GM21360 (cell line): ENCODE measurements around the gene MPPED2.

Experiments used
- ATAC-seq: cut with Tn5 transposase; IDR thresholded peaks from one replicate; pipeline ENCODE4 v1.9.1; 2021; ENCODE audit warnings: mild to moderate bottlenecking, moderate library complexity; ENCODE audit not compliant: unreplicated experiment

MPPED2 gene

GRCh38 chr11:30423886-30424285 lies 162.3 kb downstream of the MPPED2 start:
- ATAC-seq = no peak

DNA sequence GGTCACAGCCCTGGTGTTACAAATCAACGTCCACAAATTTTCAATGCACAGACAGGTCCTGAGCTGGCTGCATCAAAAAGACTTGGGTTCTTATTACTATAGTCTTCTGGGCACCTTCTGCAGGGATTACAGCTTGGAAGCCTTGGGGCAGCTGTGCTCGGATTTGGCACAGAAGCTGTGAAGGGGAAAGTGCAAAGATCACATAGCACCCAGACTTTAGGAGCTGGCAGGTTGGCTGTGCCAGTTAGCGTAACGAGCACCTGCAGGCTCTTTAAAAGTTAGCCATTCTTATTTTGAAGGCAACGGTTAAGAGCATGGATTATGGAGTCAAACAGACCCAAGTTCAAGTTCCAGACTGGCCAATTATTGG lies 162.9 kb downstream of the MPPED2 start:
- no peak for ATAC-seq

GRCh38 chr11:30422447-30423278 lies 163.5 kb downstream of the MPPED2 start:
- no peak for ATAC-seq

DNA sequence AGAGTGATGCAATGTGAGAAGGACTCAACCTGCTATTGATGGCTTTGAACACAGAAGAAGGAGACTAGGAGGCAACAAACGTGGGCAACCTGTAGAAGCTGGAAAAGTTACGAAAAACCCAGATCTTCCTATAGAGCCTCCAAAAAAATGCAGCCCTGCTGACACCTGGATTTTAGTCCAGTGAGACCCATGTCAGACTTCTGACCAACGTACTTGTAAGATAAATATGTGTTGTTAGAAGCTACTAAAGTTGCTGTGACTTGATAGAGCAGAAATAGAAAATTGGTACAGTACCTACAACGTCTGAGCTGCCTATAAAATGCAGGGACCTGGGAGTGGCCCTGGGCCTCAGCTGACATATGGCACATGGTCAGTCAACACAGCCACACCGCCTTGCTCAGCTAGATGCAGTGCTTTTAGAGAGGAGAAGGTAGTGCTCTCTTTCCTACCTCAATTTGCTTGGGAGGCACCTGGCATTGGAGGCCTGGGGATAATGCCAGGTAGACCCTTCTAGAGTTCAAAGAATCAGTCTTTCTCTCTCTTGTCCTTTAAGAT lies 165.8 kb downstream of the MPPED2 start:
- no peak for ATAC-seq

DNA sequence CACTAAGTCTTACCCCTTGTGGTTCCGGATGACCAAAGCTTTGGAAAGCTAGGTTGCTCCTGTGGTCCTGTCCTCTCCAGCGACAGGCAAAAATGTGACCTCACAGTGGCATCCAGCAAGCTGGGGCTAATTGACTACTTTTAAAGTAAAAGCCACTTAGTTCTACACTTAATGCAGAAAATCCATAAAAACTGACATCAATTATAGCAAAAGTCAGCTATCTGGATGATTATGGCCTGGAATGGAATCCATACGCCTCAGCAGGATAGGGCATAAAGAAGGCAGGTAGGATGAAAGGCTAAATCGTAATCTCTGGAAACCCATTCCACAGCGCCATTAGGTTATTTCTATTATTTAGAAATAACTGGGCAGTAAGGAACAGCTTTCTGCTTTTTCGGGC lies 171.3 kb downstream of the MPPED2 start:
- no peak for ATAC-seq

DNA sequence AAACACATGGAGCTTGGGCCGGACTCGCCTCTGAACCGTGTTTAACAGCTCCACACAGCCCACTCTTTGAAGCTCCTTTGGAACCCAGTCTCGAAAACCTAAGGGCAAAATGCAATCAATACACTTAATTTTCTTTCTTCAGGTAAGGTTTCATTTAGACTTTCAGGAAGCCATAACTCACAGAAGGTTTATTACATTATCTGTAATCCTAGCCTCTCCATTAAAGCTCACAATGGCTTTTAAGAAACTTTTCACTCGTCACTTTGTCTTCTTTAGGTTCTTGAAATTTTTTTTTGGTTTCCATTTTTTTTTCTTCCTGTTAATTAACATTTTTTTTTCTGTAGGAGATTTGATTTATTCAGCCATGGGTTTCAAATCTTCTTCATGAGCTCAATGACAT lies 171.9 kb downstream of the MPPED2 start:
- no peak for ATAC-seq

GRCh38 chr11:30412509-30412908 lies 173.6 kb downstream of the MPPED2 start:
- ATAC-seq = no peak

DNA sequence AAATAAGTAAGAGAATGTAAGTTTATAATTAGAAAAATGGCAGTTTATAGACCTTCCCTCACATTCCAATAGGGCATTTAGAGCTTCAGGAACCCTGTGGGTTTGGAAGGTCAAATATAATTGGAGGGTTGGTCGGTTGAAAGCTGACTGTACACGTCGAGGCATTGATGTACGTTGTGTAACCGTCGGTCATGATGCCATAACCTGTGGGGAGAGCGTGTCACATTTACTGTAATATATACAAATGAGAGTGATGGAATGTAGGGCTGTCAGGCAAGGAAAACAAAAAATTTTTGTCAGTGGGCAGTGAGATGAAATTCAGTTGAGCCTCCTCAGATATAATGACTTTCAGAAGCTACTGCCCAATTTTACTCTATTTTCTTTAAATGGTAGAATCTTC lies 174.8 kb downstream of the MPPED2 start:
- ATAC-seq = no peak

DNA sequence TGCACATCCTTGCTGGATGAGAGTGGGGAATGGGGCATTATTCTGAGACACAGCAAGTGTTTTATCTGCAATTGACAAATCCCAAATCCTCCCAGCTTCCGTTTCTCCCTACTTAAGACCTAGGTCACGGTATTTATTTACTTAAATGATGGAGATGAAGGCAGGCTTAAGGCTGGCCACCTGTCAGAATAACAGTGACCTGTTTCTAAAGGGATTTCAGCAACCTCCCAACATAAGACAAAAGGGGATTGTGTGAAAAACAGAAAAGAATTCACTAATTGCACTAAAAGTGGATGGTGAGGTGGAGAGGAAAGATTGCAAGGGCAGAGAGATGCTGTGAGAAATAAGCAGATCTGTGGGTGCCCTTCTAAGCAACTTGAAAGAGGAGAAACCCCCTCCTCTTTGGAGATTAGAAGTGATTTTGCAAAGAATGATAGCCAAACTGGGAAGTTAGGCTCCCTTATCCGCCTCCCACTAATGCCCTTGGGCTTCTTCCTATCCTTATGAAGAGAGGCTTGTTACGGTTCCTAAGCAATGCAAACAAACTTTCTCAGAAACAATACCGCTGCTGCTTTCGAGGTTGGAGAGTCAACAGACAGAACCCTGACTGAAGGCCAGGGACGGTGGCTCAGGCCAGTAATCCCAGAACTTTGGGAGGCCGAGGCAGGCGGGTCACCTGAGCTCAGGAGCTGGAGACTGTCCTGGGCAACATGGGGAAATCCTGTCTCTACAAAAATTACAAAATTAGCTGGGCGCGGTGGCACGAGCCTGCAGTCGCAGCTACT lies 179.0 kb downstream of the MPPED2 start:
- no peak for ATAC-seq

DNA sequence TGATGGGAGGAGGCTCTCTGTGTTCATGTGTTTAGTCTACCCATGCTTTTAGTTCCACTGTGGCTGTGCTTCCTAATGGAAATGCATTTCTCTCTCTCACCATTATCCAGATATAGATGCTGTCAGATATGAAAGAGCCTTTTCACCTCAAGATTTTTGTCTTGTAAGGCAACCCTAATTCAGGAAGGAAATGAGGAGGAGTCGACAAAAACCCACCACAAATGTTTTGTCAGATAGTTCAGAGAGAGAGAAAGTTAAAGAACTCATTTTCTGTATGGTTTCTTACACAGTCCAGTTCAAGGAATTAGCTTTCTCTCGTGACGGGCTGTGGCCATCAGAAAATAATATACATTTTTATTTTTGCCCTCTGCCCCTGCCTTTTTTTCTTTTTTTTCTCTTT lies 180.8 kb downstream of the MPPED2 start:
- no peak for ATAC-seq

DNA sequence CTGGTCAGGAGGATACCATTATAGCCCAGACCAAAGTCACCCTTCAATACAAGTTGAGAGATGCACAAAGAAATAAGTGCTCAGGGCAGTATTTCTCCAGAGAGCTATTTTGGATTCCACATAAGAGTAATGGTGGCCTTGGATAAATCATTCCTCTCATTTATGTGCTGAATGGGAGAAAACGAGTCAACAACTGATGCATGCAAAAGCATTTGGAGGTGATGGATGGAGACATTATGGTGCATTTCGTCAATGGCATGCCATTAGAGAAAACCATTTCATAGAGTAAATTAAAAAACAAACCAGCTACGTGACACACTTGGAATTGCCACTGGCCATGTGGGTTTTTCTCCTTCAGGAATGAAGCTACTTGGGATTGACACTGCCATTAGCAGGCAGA lies 182.0 kb downstream of the MPPED2 start:
- no peak for ATAC-seq

- ATAC-seq = no peak
These were observed 190.4 kb downstream of the MPPED2 start for GRCh38 chr11:30395751-30396150.

GRCh38 chr11:30393012-30393411 lies 193.1 kb downstream of the MPPED2 start:
- ATAC-seq = no peak

DNA sequence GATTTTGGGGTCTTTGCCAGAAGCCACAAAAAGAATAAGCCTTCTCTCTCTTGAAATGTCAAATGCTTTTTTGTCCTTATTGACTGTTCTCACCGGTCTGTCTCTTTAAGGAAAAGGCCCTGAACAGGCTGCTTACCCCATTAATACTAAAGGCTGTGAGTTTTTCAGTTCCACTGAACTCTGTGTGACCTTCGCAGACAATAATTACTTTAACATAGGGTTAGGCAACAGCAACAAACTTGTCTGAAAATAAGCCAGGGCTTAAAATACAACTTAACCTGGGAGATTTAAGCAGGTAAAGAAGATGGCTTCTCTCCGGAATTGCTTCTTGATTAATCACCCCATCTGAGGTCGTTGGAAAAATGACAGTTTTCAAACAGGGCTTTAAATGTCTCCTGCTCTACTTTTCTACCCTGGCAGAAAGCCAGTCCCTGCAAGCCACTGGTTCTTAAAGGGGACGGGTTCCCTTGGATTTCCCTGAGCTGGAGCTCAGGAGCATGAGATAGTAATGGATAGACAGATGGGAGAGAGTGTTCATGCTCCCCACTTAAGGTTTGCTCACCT lies 193.8 kb downstream of the MPPED2 start:
- ATAC-seq = no peak

DNA sequence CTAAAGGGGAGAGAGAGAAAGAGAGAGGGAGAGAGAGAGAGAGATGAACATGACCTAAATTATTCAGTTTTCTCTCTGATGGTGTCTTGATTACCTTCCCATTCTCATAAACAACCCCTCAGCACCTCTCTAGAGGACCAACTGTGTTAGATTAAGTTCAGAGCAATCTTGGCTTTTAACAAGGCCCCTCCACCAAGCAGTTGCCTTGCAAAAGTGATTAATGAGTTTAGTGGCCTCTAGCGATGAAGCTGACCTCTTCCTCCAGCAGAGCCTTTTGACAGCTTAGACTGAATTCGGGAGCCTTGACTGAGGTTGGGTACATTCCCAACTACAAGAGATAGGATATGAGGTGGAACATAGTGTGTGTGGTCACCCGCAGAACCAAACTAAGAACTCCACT lies 197.2 kb downstream of the MPPED2 start:
- no peak for ATAC-seq

DNA sequence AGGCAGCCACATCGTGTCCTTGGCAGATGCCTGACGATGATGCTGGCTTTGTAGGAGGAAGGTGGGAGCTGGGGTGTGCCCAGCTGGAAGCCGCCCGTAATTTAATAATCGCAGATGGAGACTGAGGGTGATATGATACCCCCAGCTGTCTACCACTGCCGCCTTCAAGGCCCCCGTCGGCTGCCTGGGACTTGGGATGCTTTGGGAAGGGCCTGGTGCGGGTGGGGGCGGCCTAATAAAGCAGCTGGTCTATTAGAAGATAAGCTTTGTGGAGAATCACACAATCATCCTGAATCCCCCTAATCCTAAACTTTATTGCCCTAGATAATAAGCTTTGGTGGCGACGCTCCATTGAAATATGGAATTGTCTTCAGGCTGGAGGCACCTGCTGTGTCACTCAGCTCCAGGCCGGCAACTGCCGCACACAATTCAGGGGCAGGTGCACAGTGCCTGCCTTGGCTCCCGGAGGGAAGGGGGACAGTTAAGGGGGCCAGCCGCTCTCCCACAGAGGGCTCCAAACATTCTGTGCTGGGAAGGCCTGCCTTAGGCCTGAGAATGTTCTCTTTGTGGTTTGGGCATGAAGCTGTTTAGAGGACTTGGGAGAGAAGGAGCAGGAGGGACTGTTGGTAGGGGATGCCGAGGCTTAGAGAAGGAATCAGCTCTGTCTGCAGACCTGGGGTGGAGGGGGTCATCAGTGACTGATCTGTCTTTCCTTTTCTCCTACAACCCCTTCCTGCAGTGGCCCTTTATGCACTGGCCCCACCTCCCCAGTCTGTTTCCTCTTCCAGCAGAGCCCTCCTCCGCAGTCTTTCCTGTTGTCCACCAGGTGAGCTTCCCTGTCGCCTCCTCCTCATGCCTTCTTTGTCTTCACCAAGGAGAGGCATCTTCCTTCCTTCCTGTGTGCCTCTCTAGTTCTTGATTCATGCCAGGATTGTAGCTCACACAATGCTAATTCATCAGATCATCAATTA lies 198.0 kb downstream of the MPPED2 start:
- ATAC-seq = no peak

DNA sequence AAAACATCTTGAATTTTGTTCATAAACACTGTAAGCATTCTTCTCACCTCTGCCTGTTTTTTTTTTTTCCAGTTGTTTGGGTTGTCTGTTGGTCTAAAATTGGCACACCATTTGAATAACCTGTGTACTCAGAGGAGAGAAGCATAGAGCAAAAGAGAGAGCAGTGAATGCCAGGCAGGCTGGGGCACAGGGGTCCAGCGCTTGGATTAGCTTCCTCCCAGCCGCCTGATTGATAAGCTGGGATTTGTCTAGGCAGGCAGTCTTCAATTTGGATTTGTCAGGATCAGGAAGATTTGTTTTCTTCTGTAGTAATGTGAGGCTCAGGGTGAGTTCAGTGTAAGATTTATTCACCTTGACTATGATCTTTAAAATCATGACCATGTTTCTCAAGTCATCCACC lies 204.3 kb downstream of the MPPED2 start:
- no peak for ATAC-seq

GRCh38 chr11:30380846-30381245 lies 205.3 kb downstream of the MPPED2 start:
- ATAC-seq = no peak

- no peak for ATAC-seq
These were observed 208.8 kb downstream of the MPPED2 start for GRCh38 chr11:30377347-30377746.

DNA sequence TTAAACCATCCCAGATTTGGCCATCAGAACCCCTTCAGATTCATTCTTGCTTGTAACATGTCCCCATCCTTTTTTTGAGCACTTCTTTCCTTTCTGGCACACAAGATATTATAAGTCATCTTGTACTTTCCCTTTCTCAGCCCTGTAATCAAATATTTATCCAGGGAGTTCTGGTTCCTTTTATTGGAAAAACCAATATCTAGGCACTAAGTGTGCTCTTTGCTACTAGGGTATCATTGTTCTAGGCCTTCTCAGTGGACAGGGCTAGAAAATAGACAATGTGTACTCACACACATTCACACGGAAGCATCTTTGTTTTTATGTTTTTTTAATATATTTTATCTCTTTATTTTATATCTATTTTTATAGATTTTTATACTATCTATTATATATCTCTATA lies 216.0 kb downstream of the MPPED2 start:
- no peak for ATAC-seq

- ATAC-seq = no peak
These were observed 217.8 kb downstream of the MPPED2 start for GRCh38 chr11:30368394-30368793.
